Stomach (tissue), 9 donors: ENCODE results near the gene CST3. TPM values are rescaled to one million over a fixed set of nuclear protein-coding genes. Genes with fewer than 3 reads are reported as not detected.

Source experiments
- DNase-seq, 2 donors: peaks; one replicate each; pipeline versions ENCODE4 v3.0.0 to v3.0.0-alpha.2; 2013 to 2019
- H3K27ac ChIP-seq, 5 donors: fragments of 200-600 bp in 4 of 5; sonication (generic) in 4 of 5; one replicate each; pipeline ENCODE4 v1.5.1; 2013 to 2019; ENCODE audit warnings: mild to moderate bottlenecking in 1 of 5, moderate library complexity in 1 of 5
- H3K27me3 ChIP-seq, 3 donors: fragments of 200-600 bp; sonication (generic); one replicate each; pipeline ENCODE4 v1.5.1; 2017 to 2019; ENCODE audit warnings: mixed run types in 1 of 3
- H3K36me3 ChIP-seq, 4 donors: fragments of 200-600 bp; sonication (generic); 1 replicate in 3 of 4; 2 replicates in 1 of 4; pipeline ENCODE4 v1.5.1; 2016 to 2019
- H3K4me1 ChIP-seq, 4 donors: fragments of 200-600 bp; sonication (generic); one replicate each; pipeline ENCODE4 v1.5.1; 2016 to 2019
- H3K4me3 ChIP-seq, 4 donors: fragments of 200-600 bp; sonication (generic) in 3 of 4; one replicate each; pipeline ENCODE4 v1.5.1; 2016 to 2019; ENCODE audit warnings: mild to moderate bottlenecking in 1 of 4
- H3K9me3 ChIP-seq, 4 donors: fragments of 200-600 bp; sonication (generic); one replicate each; pipeline ENCODE4 v1.5.1; 2016 to 2019
- EP300 ChIP-seq: sonication (generic); formaldehyde crosslinking; IDR thresholded peaks from one replicate; pipeline ENCODE4 v1.6.1; 2017; ENCODE audit warnings: antibody characterized with exemption
- POLR2A ChIP-seq, 4 donors: fragments of 450-650 bp; IDR thresholded peaks; one replicate each; pipeline ENCODE4 v1.6.1; 2016; ENCODE audit warnings: antibody characterized with exemption in 4 of 4, control low read depth in 2 of 4, mild to moderate bottlenecking in 1 of 4, moderate library complexity in 1 of 4
- POLR2AphosphoS5 ChIP-seq, 3 donors: sonication (generic); formaldehyde crosslinking; IDR thresholded peaks; one replicate each; pipeline ENCODE4 v1.6.1; 2016; ENCODE audit warnings: antibody characterized with exemption in 3 of 3
- WGBS, 5 donors: extraction: QIAGEN DNeasy Blood & Tissue Kit in 3 of 5; methylation state at CpG; one replicate each; pipeline versions ENCODE4 v1.1.5 to v1.1.7; 2013 to 2018; 5-methylcytosine and 5-hydroxymethylcytosine counted together
- intact Hi-C: fragments of 100-400 bp; cut with DNase I; formaldehyde crosslinking; loops from one replicate; pipeline ENCODE4 v1.15.1; 2023; ENCODE audit warnings: low total_unique reads
- polyA plus RNA-seq, 3 donors: library from polyadenylated mRNA; stranded (reverse); fragments of 200-250 nt; gene quantifications; one replicate each; pipeline ENCODE4 v1.2.3, GENCODE V29; 2013
- total RNA-seq, 5 donors: library from RNA; depleted of rRNA; stranded (reverse); fragments of >200 nt; gene quantifications; one replicate each; pipeline versions ENCODE4 v1.1.0 to v1.2.3, GENCODE V29; 2014 to 2016
- TF ChIP-seq, protein P1 (sequence below), 7 experiments: fragments of 450-650 bp in 4 of 7; fragments of 200-600 bp in 3 of 7; sonication (generic) in 3 of 7; IDR thresholded peaks; one replicate each; pipeline ENCODE4 v1.5.1; 2016 to 2019; ENCODE audit warnings: antibody characterized with exemption in 7 of 7, control low read depth in 2 of 7, mild to moderate bottlenecking in 1 of 7
- donor health status: healthy with polysubstance abuse.
- donor health status: Bipolar disorder and iron deficiency.
- donor health status: healthy.

CST3 gene
- total and polyA plus RNA-seq, 8 donors, result 231 to 2,024 (median 578) TPM

DNA sequence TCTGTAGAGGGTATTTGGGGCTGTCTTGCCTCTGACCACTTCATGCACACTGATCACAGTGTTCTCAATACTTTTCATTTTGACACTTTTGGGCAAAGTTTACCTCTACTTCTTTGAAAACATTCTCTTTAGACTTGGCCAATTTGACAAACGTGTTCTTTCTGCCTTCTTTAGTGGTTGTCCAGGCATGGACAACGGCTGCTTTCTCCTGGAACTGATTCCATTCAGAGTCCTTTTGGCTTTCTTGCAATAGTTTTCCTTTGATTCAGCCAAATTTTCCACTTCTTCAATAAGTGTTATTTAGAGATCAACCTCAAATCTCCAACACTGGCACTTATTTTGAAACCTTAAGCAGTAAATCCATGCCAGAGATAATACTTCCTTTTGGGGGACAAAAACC is 25.4 kb downstream of the CST3 start:
- no peak overlapping the region for H3K4me3 ChIP-seq
- no peaks in the 10 kb centered on the region for H3K27me3 ChIP-seq
- no peak for DNase-seq
- intact Hi-C loops, result no loop called here
- H3K4me1 ChIP-seq, result peaks cover 0 to 28% (median 4%) of the 10 kb centered on the region in 4 donors
- TF ChIP-seq POLR2AphosphoS5 (IDR thresholded peaks at IDR 0.05) (no peak), EP300 (no peak), POLR2A (IDR thresholded peaks at IDR 0.05) (no peak)
- TF ChIP-seq, protein P1, sequence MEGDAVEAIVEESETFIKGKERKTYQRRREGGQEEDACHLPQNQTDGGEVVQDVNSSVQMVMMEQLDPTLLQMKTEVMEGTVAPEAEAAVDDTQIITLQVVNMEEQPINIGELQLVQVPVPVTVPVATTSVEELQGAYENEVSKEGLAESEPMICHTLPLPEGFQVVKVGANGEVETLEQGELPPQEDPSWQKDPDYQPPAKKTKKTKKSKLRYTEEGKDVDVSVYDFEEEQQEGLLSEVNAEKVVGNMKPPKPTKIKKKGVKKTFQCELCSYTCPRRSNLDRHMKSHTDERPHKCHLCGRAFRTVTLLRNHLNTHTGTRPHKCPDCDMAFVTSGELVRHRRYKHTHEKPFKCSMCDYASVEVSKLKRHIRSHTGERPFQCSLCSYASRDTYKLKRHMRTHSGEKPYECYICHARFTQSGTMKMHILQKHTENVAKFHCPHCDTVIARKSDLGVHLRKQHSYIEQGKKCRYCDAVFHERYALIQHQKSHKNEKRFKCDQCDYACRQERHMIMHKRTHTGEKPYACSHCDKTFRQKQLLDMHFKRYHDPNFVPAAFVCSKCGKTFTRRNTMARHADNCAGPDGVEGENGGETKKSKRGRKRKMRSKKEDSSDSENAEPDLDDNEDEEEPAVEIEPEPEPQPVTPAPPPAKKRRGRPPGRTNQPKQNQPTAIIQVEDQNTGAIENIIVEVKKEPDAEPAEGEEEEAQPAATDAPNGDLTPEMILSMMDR (IDR thresholded peaks at IDR 0.05), result no peak
- WGBS, 5 donors, result 50 to 72% (median 69%) methylated on average over 2 of the region's 2 CpGs
- no peak overlapping the region for H3K27ac ChIP-seq
- H3K9me3 ChIP-seq, result no peaks in the 10 kb centered on the region
- H3K36me3 ChIP-seq, result no peaks in the 10 kb centered on the region

DNA sequence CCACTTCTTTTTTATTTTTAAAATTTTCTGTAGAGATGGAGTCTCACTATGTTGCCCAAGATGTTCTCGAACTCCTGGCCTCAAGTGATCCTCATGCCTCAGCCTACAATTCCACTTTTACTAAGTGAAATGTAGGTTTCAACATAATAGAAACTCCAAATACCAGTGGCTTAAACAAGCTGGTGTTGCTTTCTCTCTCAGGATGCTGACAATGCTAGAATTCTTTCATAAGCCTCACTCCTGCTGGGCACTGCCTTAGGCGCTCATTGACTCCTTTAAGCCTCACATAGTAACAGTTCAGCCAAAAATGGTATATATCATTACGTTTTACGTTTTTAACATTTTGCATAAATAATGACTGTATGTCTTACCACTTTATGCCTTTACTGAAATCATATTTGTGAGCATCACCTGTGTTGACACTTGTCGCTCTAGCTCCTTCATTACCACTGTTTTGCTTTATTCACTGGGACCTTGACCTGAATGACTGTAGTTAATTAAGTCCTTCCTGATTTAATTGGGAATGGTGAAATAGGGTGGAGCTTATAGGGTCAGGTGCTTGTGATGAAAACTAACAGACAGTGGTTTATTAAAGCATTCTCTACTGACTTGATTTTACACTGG is 28.2 kb downstream of the CST3 start:
- Histone ChIP-seq H3K36me3 (no peaks in the 10 kb centered on the region), H3K27me3 (no peaks in the 10 kb centered on the region), H3K4me1 (peaks cover 0 to 27% (median 13%) of the 10 kb centered on the region in 4 donors), H3K27ac (no peak overlapping the region), H3K4me3 (no peak overlapping the region), H3K9me3 (no peaks in the 10 kb centered on the region)
- WGBS, 5 donors, result 90 to 96% (median 93%) methylated on average over 5 of the region's 5 CpGs
- no peak for DNase-seq
- intact Hi-C loops, result loop anchor here (10.0 kb wide), 1 partner anchor 165 kb away; no protein-coding TSS in a partner anchor
- TF ChIP-seq, protein P1 (IDR thresholded peaks at IDR 0.05), result no peak
- no peak for TF ChIP-seq POLR2A (IDR thresholded peaks at IDR 0.05)

DNA sequence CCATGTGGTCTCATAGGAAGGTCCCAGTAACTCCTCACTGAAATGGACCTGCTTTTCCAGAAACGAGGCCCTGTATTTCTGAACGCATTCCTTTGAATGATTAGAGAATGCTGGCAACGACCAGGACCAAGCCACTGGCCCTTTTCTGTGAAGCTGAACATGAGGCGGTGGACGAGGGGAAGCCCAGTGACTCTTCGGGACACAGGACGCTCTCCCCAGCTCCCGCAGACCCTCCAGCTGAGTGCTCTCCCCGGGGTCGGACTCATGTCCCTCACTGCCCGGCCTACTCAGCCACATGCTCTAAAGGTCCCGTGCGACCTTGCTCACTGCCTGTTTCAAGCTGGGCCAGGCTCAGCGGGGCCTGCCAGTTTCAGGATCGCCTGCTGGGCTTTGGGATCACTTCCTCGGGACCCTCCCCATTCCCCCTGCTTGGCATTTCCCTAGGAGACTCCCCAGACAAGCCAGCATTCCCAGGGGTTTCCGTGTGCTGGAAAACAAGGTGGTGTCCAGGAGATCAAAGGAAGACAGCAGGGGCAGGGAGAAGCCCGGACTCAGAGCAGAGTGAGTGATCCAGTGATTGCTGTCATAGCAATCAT is 29.4 kb downstream of the CST3 start:
- intact Hi-C loops, result loop anchor here (10.0 kb wide), 1 partner anchor 164 kb away; no protein-coding TSS in a partner anchor

DNA sequence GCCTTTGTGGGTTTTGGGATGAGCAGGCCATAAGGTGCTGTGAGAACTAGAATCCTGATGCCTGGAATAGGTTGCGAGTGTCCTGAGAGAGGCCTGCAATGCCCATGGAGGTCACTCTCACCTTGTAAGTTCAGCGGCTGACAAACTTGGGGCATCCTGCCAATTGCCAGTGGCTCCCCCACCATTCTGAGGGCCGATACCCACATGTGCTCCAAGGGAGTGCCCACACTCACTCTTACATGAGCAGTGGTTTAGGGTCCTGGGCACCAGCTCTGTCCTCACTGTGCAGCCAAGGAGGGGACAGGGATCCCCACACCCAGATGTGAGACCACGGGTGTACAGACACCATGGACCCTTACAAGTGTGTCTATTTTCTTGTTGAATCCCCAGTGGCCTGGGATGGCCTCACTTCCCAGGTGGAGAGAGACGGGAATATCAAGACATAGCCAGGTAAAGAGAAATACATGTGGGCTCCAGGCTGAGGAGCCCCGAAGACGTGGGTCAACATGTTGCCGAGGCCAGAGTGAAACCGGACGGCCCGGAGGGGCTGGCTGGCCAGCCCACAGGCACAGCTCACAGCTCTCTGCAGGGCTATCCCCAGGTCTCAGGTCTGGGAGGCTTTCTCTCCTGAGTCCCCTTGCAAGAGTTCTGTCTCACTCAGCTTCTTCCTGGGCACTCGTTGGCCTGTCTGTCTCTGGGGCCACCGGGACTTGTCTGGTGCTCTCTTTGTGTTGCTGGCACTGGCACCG is 30.1 kb downstream of the CST3 start:
- WGBS, 5 donors, result 86 to 94% (median 90%) methylated on average over 13 to 14 of the region's 14 CpGs
- Histone ChIP-seq H3K4me3 (no peak overlapping the region), H3K27me3 (no peaks in the 10 kb centered on the region), H3K27ac (no peak overlapping the region), H3K4me1 (peaks cover 0 to 10% (median 8%) of the 10 kb centered on the region in 4 donors), H3K36me3 (no peaks in the 10 kb centered on the region), H3K9me3 (no peaks in the 10 kb centered on the region)
- no peak for DNase-seq
- TF ChIP-seq, protein P1 (IDR thresholded peaks at IDR 0.05), result no peak
- TF ChIP-seq EP300 (no peak), POLR2A (IDR thresholded peaks at IDR 0.05) (no peak), POLR2AphosphoS5 (IDR thresholded peaks at IDR 0.05) (no peak)
- intact Hi-C loops, result loop anchor here (10.0 kb wide), 1 partner anchor 163 kb away; no protein-coding TSS in a partner anchor

More for the DNA sequence above, 29.4 kb downstream of the CST3 start:
- no peak for DNase-seq
- Histone ChIP-seq H3K27me3 (no peaks in the 10 kb centered on the region), H3K27ac (no peak overlapping the region), H3K9me3 (no peaks in the 10 kb centered on the region), H3K36me3 (no peaks in the 10 kb centered on the region), H3K4me1 (peaks cover 0 to 15% (median 9%) of the 10 kb centered on the region in 4 donors), H3K4me3 (no peak overlapping the region)
- no peak for TF ChIP-seq POLR2A (IDR thresholded peaks at IDR 0.05)
- TF ChIP-seq EP300, result no peak
- TF ChIP-seq POLR2AphosphoS5 (IDR thresholded peaks at IDR 0.05), result no peak
- TF ChIP-seq, protein P1 (IDR thresholded peaks at IDR 0.05), result no peak
- 76 to 80% (median 78%) methylated on average over 14 to 18 of the region's 18 CpGs for WGBS, 5 donors
